Tibial artery (tissue), 4 donors: Measurements from ENCODE around the gene TLR4.

Experiments used
- DNase-seq, 2 donors: peaks; one replicate each; pipeline ENCODE4 v3.0.0-alpha.2; 2019
- H3K27ac ChIP-seq, 2 donors: fragments of 200-600 bp; sonication (generic) in 1 of 2; 1 replicate in 1 of 2; 2 replicates in 1 of 2; pipeline ENCODE4 v1.5.1; 2018 to 2019; ENCODE audit warnings: mild to moderate bottlenecking in 1 of 2
- H3K27me3 ChIP-seq, 2 donors: fragments of 200-600 bp; sonication (generic) in 1 of 2; one replicate each; pipeline versions ENCODE4 v1.5.1 to v1.6.0; 2016 to 2019
- H3K36me3 ChIP-seq, 3 donors: fragments of 200-600 bp; sonication (generic) in 2 of 3; one replicate each; pipeline ENCODE4 v1.5.1; 2016 to 2019; ENCODE audit warnings: mild to moderate bottlenecking in 2 of 3
- H3K4me1 ChIP-seq, 4 donors: fragments of 200-600 bp; sonication (generic) in 2 of 4; 1 replicate in 3 of 4; 2 replicates in 1 of 4; pipeline ENCODE4 v1.5.1; 2016 to 2019
- H3K4me3 ChIP-seq, 2 donors: fragments of 200-600 bp; sonication (generic) in 1 of 2; 1 replicate in 1 of 2; 2 replicates in 1 of 2; pipeline ENCODE4 v1.5.1; 2018 to 2019; ENCODE audit warnings: mild to moderate bottlenecking in 2 of 2
- H3K9me3 ChIP-seq, 3 donors: fragments of 200-600 bp; sonication (generic) in 1 of 3; one replicate each; pipeline ENCODE4 v1.5.1; 2016 to 2019
- CTCF ChIP-seq, 2 experiments: fragments of 200-600 bp in 1 of 2; fragments of 450-650 bp in 1 of 2; IDR thresholded peaks; one replicate each; pipeline ENCODE4 v1.5.1; 2017 to 2019; ENCODE audit warnings: antibody characterized with exemption in 2 of 2, mild to moderate bottlenecking in 1 of 2, moderate library complexity in 1 of 2
- intact Hi-C: fragments of 100-400 bp; cut with DNase I; formaldehyde crosslinking; loops from one replicate; pipeline ENCODE4 v1.15.0; 2023; ENCODE audit warnings: low total_unique reads

The TLR4 gene

GRCh38 chr9:117768750-117769395 is 64.7 kb downstream of the TLR4 start:
- no peaks in the 10 kb centered on the region for H3K9me3 ChIP-seq
- TF ChIP-seq CTCF (IDR thresholded peaks at IDR 0.05): no peak
- H3K4me3 ChIP-seq: no peak overlapping the region
- no peaks in the 10 kb centered on the region for H3K4me1 ChIP-seq
- H3K27ac ChIP-seq: no peak overlapping the region
- intact Hi-C loops: no loop called here
- H3K27me3 ChIP-seq: no peaks in the 10 kb centered on the region
- no peaks in the 10 kb centered on the region for H3K36me3 ChIP-seq
- DNase-seq: no peak

GRCh38 chr9:117771136-117771535 is 66.9 kb downstream of the TLR4 start:
- H3K27ac ChIP-seq: no peak overlapping the region
- no peaks in the 10 kb centered on the region for H3K9me3 ChIP-seq
- no peaks in the 10 kb centered on the region for H3K27me3 ChIP-seq
- H3K4me3 ChIP-seq: no peak overlapping the region
- H3K36me3 ChIP-seq: no peaks in the 10 kb centered on the region
- no peaks in the 10 kb centered on the region for H3K4me1 ChIP-seq
- DNase-seq: no peak
- no peak for TF ChIP-seq CTCF (IDR thresholded peaks at IDR 0.05)
- intact Hi-C loops: no loop called here

GRCh38 chr9:117772960-117773359 is 68.8 kb downstream of the TLR4 start:
- no peak for DNase-seq
- H3K9me3 ChIP-seq: no peaks in the 10 kb centered on the region
- H3K4me3 ChIP-seq: no peak overlapping the region
- intact Hi-C loops: no loop called here
- H3K27me3 ChIP-seq: no peaks in the 10 kb centered on the region
- no peak for TF ChIP-seq CTCF (IDR thresholded peaks at IDR 0.05)
- no peaks in the 10 kb centered on the region for H3K4me1 ChIP-seq
- H3K27ac ChIP-seq: no peak overlapping the region
- H3K36me3 ChIP-seq: no peaks in the 10 kb centered on the region
